ENCODE measurements around the gene PRMT5. TPM values are rescaled to one million over a fixed set of nuclear protein-coding genes. Genes with fewer than 3 reads are reported as not detected.

PRMT5 gene
- total and polyA plus RNA-seq, 5 donors from 2014 or later: 19.3 to 43.3 (median 37.9) TPM

DNA sequence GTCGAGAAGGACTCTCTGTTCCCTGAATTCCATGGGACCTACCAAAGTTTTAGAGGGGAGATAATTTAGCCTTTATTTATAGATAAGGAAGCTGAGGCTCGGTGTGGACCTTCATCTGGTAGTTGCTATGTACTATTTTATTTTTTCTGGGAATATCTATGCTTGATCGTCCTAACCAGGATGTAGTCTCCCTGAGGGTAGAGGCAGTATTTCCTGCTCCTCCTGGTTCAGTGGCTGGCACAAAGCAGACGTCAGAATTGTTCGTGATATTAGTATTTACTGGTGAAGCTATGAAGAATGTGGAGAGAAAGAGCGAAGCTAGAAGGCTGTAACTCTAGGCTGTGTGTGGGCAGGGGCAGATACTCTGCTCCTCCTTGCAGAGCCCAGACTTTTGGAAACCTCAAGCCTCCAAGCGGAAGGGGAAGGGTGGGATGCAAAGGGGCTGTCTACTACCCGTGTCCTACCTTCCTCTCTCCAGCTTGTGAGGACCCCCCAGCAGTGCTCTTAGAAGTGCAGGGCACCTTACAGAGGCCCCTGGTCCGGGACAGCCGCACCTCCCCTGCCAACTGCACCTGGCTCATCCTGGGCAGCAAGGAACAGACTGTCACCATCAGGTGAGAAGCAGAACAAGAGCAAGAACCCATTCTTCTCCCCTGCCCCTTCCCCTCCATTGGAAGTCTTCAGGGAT lies 56.2 kb downstream of the PRMT5 start:
- Mint-ChIP-seq H3K9me3 (peaks cover 0 to 3% (median 0%) of the 10 kb centered on the region in 7 donors), H3K27me3 (peaks cover 4% of the 10 kb centered on the region), H3K36me3 (peaks cover 19% of the 10 kb centered on the region), H3K4me3 (peak overlapping the region; percentile 91 to 98 (median 94)), H3K27ac (peak overlapping the region; percentile 90 to 96 (median 95)), H3K4me1 (peaks cover 11 to 58% (median 20%) of the 10 kb centered on the region in 4 donors)
- peaks cover 48% of the 10 kb centered on the region for H3K4me1 ChIP-seq (ENCODE audit: control insufficient read depth, insufficient read depth, low read length, poor library complexity, severe bottlenecking)
- no peaks in the 10 kb centered on the region for H3K9me3 ChIP-seq (ENCODE audit: control insufficient read depth in 2 of 2, low read length in 2 of 2)
- peaks cover 46% of the 10 kb centered on the region for H3K36me3 ChIP-seq (ENCODE audit: control insufficient read depth, insufficient read depth, low read length)
- H3K27me3 ChIP-seq (ENCODE audit: control insufficient read depth, insufficient read depth, low read length): no peaks in the 10 kb centered on the region
- peak overlapping the region; percentile 80 for H3K4me3 ChIP-seq (ENCODE audit: low read depth, low read length)
- DNase-seq (no peak), ATAC-seq (ENCODE audit: low read depth in 2 of 2) (no peak)
- H3K27ac ChIP-seq (ENCODE audit: insufficient read depth, low read length, poor library complexity, severe bottlenecking): peak overlapping the region; percentile 96

- Mint-ChIP-seq H3K4me3 (peak overlapping the region; percentile 91 to 99 (median 96)), H3K27me3 (peaks cover 4% of the 10 kb centered on the region), H3K9me3 (peaks cover 0 to 3% (median 0%) of the 10 kb centered on the region in 7 donors), H3K4me1 (peaks cover 11 to 54% (median 20%) of the 10 kb centered on the region in 4 donors), H3K36me3 (peaks cover 14% of the 10 kb centered on the region), H3K27ac (peak overlapping the region; percentile 90 to 99 (median 95))
- peak overlapping the region; percentile 80 for H3K4me3 ChIP-seq (ENCODE audit: low read depth, low read length)
- H3K9me3 ChIP-seq (ENCODE audit: control insufficient read depth in 2 of 2, low read length in 2 of 2): no peaks in the 10 kb centered on the region
- H3K36me3 ChIP-seq (ENCODE audit: control insufficient read depth, insufficient read depth, low read length): peaks cover 39% of the 10 kb centered on the region
- DNase-seq (peak; percentile 64 to 75 (median 67)), ATAC-seq (ENCODE audit: low read depth in 2 of 2) (peak; percentile 18 to 25)
- H3K27me3 ChIP-seq (ENCODE audit: control insufficient read depth, insufficient read depth, low read length): no peaks in the 10 kb centered on the region
- peak overlapping the region; percentile 96 for H3K27ac ChIP-seq (ENCODE audit: insufficient read depth, low read length, poor library complexity, severe bottlenecking)
- H3K4me1 ChIP-seq (ENCODE audit: control insufficient read depth, insufficient read depth, low read length, poor library complexity, severe bottlenecking): peaks cover 48% of the 10 kb centered on the region
These were observed 56.9 kb downstream of the PRMT5 start for GRCh38 chr14:22872033-22872832.

DNA sequence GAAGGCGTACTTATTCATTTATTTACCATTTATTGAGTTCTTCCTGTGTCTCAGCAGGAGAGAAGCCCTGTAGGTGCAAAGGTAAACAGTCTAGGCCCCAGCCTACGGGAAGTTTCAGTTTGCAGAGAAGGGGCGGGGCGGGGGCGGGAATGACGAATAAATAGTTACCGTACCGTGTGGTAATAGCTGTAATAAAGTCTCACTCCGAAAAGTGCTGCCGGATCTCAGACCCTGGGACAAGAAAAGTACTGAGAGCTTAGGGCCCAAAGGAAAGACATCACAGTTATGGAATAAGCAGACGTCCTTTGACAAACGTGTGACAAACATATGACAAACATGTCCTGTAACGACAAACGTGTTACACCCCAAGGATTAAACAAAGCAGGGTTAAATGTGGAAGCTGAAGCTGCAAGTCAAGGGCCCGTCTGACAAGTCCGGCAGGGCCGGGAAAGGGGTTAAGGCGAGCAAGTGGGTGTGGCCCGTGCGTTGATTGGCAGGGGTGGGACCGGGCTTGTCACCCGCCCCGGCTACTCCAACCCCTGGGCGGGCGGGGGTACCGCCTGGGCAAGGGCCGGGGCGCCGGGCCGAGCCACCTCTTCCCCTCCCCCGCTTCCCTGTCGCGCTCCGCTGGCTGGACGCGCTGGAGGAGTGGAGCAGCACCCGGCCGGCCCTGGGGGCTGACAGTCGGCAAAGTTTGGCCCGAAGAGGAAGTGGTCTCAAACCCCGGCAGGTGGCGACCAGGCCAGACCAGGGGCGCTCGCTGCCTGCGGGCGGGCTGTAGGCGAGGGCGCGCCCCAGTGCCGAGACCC lies 57.7 kb downstream of the PRMT5 start, which contains the start of gene LRP10:
LRP10 (plus strand) TSS at position 517 of the 809 bp plus-strand sequence. CDS start 564 bp downstream, outside the sequence.
- H3K4me3 ChIP-seq (ENCODE audit: low read depth, low read length): peak within 1 kb of the TSS; percentile 95
- H3K9me3 Mint-ChIP-seq: peaks cover 0 to 3% (median 0%) of the 10 kb centered on the region in 7 donors
- no peaks in the 10 kb centered on the region for H3K9me3 ChIP-seq (ENCODE audit: control insufficient read depth in 2 of 2, low read length in 2 of 2)
- H3K27ac ChIP-seq (ENCODE audit: insufficient read depth, low read length, poor library complexity, severe bottlenecking): peak within 1 kb of the TSS; percentile 96
- H3K4me1 Mint-ChIP-seq: peaks cover 11 to 57% (median 20%) of the 10 kb centered on the region in 4 donors
- H3K27me3 Mint-ChIP-seq: peaks cover 4% of the 10 kb centered on the region
- H3K4me1 ChIP-seq (ENCODE audit: control insufficient read depth, insufficient read depth, low read length, poor library complexity, severe bottlenecking): peaks cover 48% of the 10 kb centered on the region
- no peaks in the 10 kb centered on the region for H3K27me3 ChIP-seq (ENCODE audit: control insufficient read depth, insufficient read depth, low read length)
- peak within 1 kb of the TSS; percentile 97 to 99 (median 99) for H3K27ac Mint-ChIP-seq
- ATAC-seq (ENCODE audit: low read depth in 2 of 2): peak; percentile 65 to 69
- peaks cover 14% of the 10 kb centered on the region for H3K36me3 Mint-ChIP-seq
- peaks cover 31% of the 10 kb centered on the region for H3K36me3 ChIP-seq (ENCODE audit: control insufficient read depth, insufficient read depth, low read length)
- H3K4me3 Mint-ChIP-seq: peak within 1 kb of the TSS; percentile 91 to 99 (median 96)
- peak; percentile 69 to 86 (median 71) for DNase-seq

GRCh38 chr14:22870811-22871223 lies 58.4 kb downstream of the PRMT5 start:
- H3K36me3 Mint-ChIP-seq: peaks cover 8% of the 10 kb centered on the region
- peak overlapping the region; percentile 95 for H3K4me3 ChIP-seq (ENCODE audit: low read depth, low read length)
- ATAC-seq (ENCODE audit: low read depth in 2 of 2) (peak; percentile 75 to 77), DNase-seq (peak in 2 of 3 donors; percentile 79 to 86)
- H3K4me3 Mint-ChIP-seq: peak overlapping the region; percentile 91 to 99 (median 96)
- peaks cover 4% of the 10 kb centered on the region for H3K27me3 Mint-ChIP-seq
- H3K4me1 ChIP-seq (ENCODE audit: control insufficient read depth, insufficient read depth, low read length, poor library complexity, severe bottlenecking): peaks cover 46% of the 10 kb centered on the region
- H3K27me3 ChIP-seq (ENCODE audit: control insufficient read depth, insufficient read depth, low read length): no peaks in the 10 kb centered on the region
- peak overlapping the region; percentile 97 to 99 (median 99) for H3K27ac Mint-ChIP-seq
- H3K27ac ChIP-seq (ENCODE audit: insufficient read depth, low read length, poor library complexity, severe bottlenecking): peak overlapping the region; percentile 96
- peaks cover 11 to 55% (median 18%) of the 10 kb centered on the region in 4 donors for H3K4me1 Mint-ChIP-seq
- H3K36me3 ChIP-seq (ENCODE audit: control insufficient read depth, insufficient read depth, low read length): peaks cover 24% of the 10 kb centered on the region
- no peaks in the 10 kb centered on the region for H3K9me3 ChIP-seq (ENCODE audit: control insufficient read depth in 2 of 2, low read length in 2 of 2)
- H3K9me3 Mint-ChIP-seq: peaks cover 0 to 3% (median 0%) of the 10 kb centered on the region in 7 donors

Other genes starting within 250 kb of the PRMT5 start
- 155 TPM for gene OXA1L, start 162.7 kb downstream of the PRMT5 start, total RNA-seq
- 10 to 100 TPM; 62.6 to 85.2 (median 75.6) TPM for gene OXA1L, start 162.7 kb downstream of the PRMT5 start, polyA plus RNA-seq
- not detected for gene SLC7A7, start 113.9 kb downstream of the PRMT5 start, total RNA-seq
- gene SLC7A7, start 113.9 kb downstream of the PRMT5 start, polyA plus RNA-seq: under 1 TPM; 0.21 to 0.61 (median 0.50) TPM
- 35.7 TPM for gene MRPL52, start 99.5 kb downstream of the PRMT5 start, total RNA-seq
- gene MRPL52, start 99.5 kb downstream of the PRMT5 start, polyA plus RNA-seq: 100 to 1,000 TPM; 129 to 148 (median 138) TPM
- gene MMP14, start 92.8 kb downstream of the PRMT5 start, total RNA-seq: 1.0 TPM
- gene MMP14, start 92.8 kb downstream of the PRMT5 start, polyA plus RNA-seq: not detected
- gene LRP10, start 57.6 kb downstream of the PRMT5 start, total RNA-seq: 111 TPM
- 100 to 1,000 TPM in 1 of 4 donors, 10 to 100 TPM in 3; 78.7 to 108 (median 88.3) TPM for gene LRP10, start 57.6 kb downstream of the PRMT5 start, polyA plus RNA-seq
- 11.1 TPM for gene REM2, start 46.2 kb downstream of the PRMT5 start, total RNA-seq
- gene REM2, start 46.2 kb downstream of the PRMT5 start, polyA plus RNA-seq: 1 to 10 TPM in 3 of 4 donors, under 1 TPM in 1; 0.61 to 2.6 (median 1.4) TPM
- 108 TPM for gene RBM23, start 10.2 kb downstream of the PRMT5 start, total RNA-seq
- gene RBM23, start 10.2 kb downstream of the PRMT5 start, polyA plus RNA-seq: 10 to 100 TPM; 43.1 to 54.0 (median 46.7) TPM
- gene HAUS4, start 27.7 kb upstream of the PRMT5 start, total RNA-seq: 20.0 TPM
- 10 to 100 TPM; 30.0 to 41.9 (median 37.0) TPM for gene HAUS4, start 27.7 kb upstream of the PRMT5 start, polyA plus RNA-seq
- 0.54 TPM for gene AJUBA, start 53.2 kb upstream of the PRMT5 start, total RNA-seq
- 1 to 10 TPM in 1 of 4 donors, under 1 TPM in 3; 0.20 to 1.0 (median 0.71) TPM for gene AJUBA, start 53.2 kb upstream of the PRMT5 start, polyA plus RNA-seq
- gene C14orf93, start 80.8 kb upstream of the PRMT5 start, total RNA-seq: 8.5 TPM
- 1 to 10 TPM; 4.7 to 7.5 (median 6.9) TPM for gene C14orf93, start 80.8 kb upstream of the PRMT5 start, polyA plus RNA-seq
- gene PSMB5, start 105.5 kb upstream of the PRMT5 start, total RNA-seq: 13.8 TPM
- gene PSMB5, start 105.5 kb upstream of the PRMT5 start, polyA plus RNA-seq: 10 to 100 TPM; 28.2 to 50.9 (median 39.5) TPM
- gene PSMB11, start 112.8 kb upstream of the PRMT5 start, total RNA-seq: not detected
- not detected for gene PSMB11, start 112.8 kb upstream of the PRMT5 start, polyA plus RNA-seq
- gene CDH24, start 128.1 kb upstream of the PRMT5 start, total RNA-seq: 2.9 TPM
- gene CDH24, start 128.1 kb upstream of the PRMT5 start, polyA plus RNA-seq: under 1 TPM; 0.17 to 0.79 (median 0.25) TPM
- gene ACIN1, start 165.8 kb upstream of the PRMT5 start, total RNA-seq: 340 TPM
- 10 to 100 TPM in 1 of 4 donors, 1 to 10 TPM in 3; 6.8 to 10.1 (median 7.4) TPM for gene ACIN1, start 165.8 kb upstream of the PRMT5 start, polyA plus RNA-seq
- 13.6 TPM for gene C14orf119, start 166.1 kb upstream of the PRMT5 start, total RNA-seq
- 100 to 1,000 TPM; 131 to 187 (median 156) TPM for gene C14orf119, start 166.1 kb upstream of the PRMT5 start, polyA plus RNA-seq
- not detected for gene CIROP, start 175.6 kb upstream of the PRMT5 start, total RNA-seq
- under 1 TPM in 1 of 4 donors, not detected in 3; 0.23 TPM for gene CIROP, start 175.6 kb upstream of the PRMT5 start, polyA plus RNA-seq
- gene CEBPE, start 189.9 kb upstream of the PRMT5 start, total RNA-seq: not detected
- under 1 TPM in 3 of 4 donors, not detected in 1; 0.14 to 0.29 (median 0.24) TPM for gene CEBPE, start 189.9 kb upstream of the PRMT5 start, polyA plus RNA-seq